Endothelial cell of umbilical vein (primary cell): ENCODE data around the gene AAMDC.
"Not testable (repeated sequence)": the region's sequence is repeated elsewhere in the genome, so short reads cannot be mapped to it uniquely, and the experiment has no call there.

Experiments
- FOS ChIP-seq: IDR thresholded peaks from 2 replicates; pipeline ENCODE4 v1.6.1; 2011; ENCODE audit warnings: mild to moderate bottlenecking, low read length, moderate library complexity, borderline replicate concordance; ENCODE audit not compliant: insufficient read depth
- POLR2AphosphoS5 ChIP-seq: IDR thresholded peaks from 2 replicates; pipeline ENCODE4 v1.6.1; 2012; ENCODE audit warnings: low read depth, mild to moderate bottlenecking, control low read depth, low read length, moderate library complexity; ENCODE audit not compliant: insufficient read depth
- TF ChIP-seq, protein P1 (sequence below), 2 donors: IDR thresholded peaks; 1 replicate in 1 of 2; 2 replicates in 1 of 2; pipeline ENCODE4 v1.5.1; 2011; ENCODE audit warnings: low read length in 2 of 2, mild to moderate bottlenecking in 2 of 2, moderate library complexity in 2 of 2, control low read depth in 1 of 2, inconsistent platforms in 1 of 2, low read depth in 1 of 2; ENCODE audit not compliant: insufficient read depth in 1 of 2; ENCODE audit errors: extremely low read depth in 1 of 2

- TF ChIP-seq, protein P1, sequence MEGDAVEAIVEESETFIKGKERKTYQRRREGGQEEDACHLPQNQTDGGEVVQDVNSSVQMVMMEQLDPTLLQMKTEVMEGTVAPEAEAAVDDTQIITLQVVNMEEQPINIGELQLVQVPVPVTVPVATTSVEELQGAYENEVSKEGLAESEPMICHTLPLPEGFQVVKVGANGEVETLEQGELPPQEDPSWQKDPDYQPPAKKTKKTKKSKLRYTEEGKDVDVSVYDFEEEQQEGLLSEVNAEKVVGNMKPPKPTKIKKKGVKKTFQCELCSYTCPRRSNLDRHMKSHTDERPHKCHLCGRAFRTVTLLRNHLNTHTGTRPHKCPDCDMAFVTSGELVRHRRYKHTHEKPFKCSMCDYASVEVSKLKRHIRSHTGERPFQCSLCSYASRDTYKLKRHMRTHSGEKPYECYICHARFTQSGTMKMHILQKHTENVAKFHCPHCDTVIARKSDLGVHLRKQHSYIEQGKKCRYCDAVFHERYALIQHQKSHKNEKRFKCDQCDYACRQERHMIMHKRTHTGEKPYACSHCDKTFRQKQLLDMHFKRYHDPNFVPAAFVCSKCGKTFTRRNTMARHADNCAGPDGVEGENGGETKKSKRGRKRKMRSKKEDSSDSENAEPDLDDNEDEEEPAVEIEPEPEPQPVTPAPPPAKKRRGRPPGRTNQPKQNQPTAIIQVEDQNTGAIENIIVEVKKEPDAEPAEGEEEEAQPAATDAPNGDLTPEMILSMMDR (IDR thresholded peaks at IDR 0.05; ENCODE audit: extremely low read depth in 1 of 2, insufficient read depth in 1 of 2, low read depth in 1 of 2, low read length in 2 of 2) = not testable (repeated sequence)
- TF ChIP-seq POLR2AphosphoS5, FOS: not testable (repeated sequence)
Measured at GRCh38 chr11:77913608-77914306, 92.8 kb downstream of the AAMDC start.
